IPS-20b (cell line): Measurements from ENCODE around the gene FSTL4.

Experiments used
- H3K27ac ChIP-seq: one replicate; pipeline ENCODE4 v1.5.1; 2013; ENCODE audit warnings: low read length
- H3K27me3 ChIP-seq: 2 replicates; pipeline ENCODE4 v1.6.1; 2013; ENCODE audit warnings: mild to moderate bottlenecking, low read length, inconsistent platforms; ENCODE audit not compliant: insufficient read depth
- H3K36me3 ChIP-seq: 2 replicates; pipeline ENCODE4 v1.6.1; 2013; ENCODE audit warnings: low read depth, mild to moderate bottlenecking, inconsistent platforms, low read length, moderate library complexity; ENCODE audit not compliant: insufficient read depth
- H3K4me1 ChIP-seq: 2 replicates; pipeline ENCODE4 v1.6.1; 2013; ENCODE audit warnings: mild to moderate bottlenecking, control low read depth, inconsistent platforms, low read length, moderate library complexity; ENCODE audit not compliant: insufficient read depth
- H3K4me3 ChIP-seq: 2 replicates; pipeline ENCODE4 v1.5.1; 2013; ENCODE audit warnings: mild to moderate bottlenecking, low read length, inconsistent platforms
- H3K9ac ChIP-seq: 2 replicates; pipeline ENCODE4 v1.6.1; 2013; ENCODE audit warnings: low read depth, mild to moderate bottlenecking, inconsistent platforms, low read length, moderate library complexity
- H3K9me3 ChIP-seq: 2 replicates; pipeline ENCODE4 v1.6.1; 2013; ENCODE audit warnings: mild to moderate bottlenecking, low read depth, low read length, inconsistent platforms; ENCODE audit not compliant: insufficient read depth

Gene FSTL4

DNA sequence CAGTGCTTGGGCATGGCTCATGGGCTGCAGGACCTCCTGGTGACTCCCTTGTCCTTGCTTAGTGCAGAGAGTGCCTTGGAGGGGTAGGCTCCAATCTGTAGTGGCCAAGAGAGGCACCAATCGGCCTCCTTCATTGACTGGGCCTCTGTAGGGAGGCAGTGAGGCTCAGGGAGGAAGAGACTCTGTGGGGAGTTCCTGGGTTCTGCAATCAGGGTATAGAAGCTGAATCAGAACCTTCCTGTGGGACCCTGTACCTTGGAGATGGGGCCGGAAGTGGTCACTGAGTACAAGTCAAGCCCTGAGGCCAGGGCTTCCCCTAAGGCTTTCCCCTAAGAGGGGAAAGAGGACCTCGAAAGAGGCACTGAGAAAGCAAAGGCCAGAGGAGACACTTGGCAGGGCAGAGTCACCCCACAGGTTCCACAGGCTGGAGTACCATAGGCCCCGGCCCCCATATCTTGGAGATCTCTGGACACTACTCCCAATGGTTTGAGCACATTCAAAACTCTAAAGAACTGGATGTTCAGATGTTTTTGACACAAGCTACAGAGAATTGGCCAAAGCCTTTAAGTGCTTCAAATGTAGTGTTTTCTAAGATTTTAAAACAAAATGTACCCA, 370.0 kb downstream of the FSTL4 start:
- H3K9ac ChIP-seq = no peak overlapping the region
- H3K9me3 ChIP-seq = no peaks in the 10 kb centered on the region; the same call in 1 of the 2 replicates
- no peak overlapping the region for H3K4me3 ChIP-seq
- H3K4me1 ChIP-seq = no peaks in the 10 kb centered on the region
- no peaks in the 10 kb centered on the region for H3K27me3 ChIP-seq
- H3K36me3 ChIP-seq = no peaks in the 10 kb centered on the region
- no peak overlapping the region for H3K27ac ChIP-seq

DNA sequence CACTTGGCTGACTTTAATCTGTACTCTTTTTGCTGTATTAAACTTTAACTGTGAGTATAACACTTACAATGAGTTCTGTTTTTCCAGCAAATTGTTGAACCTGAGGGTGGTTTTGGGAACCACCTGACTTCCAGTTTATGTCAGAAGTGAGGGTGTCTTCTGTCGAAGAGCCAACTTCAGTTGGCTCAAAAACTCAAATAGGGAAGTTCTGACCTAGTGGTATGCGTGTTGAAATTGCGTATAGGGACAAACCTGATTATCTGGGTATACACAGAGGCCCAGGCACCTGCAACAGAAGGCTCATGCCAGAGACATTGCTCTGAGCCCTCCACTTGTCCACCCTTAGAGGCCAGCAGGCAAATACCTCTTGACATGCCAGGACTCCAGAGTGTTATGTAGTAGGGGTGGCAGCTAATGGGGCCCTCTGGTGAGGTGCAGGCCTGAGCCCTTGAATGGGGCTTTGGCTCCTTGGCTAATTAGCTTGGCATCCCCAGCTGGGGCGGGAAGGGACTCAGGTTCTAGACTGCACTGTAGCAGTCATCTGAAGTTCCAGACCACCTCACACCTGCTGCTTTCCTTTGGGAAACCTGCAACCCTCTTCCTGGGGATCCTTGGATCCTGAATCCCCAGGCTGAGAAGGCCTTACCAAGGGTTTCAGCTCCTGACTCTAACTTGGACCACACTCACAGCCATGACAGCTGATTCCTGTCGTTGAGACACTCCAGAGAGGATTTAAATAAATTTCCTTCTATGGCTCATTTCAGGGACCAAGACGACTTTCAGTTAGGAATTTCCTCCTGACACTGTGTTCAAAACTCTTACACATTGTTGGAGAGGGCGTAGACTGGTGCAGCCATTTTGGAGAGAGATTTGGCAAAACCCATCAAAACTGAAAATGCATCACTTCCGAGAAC, 370.9 kb downstream of the FSTL4 start:
- H3K9me3 ChIP-seq = no peaks in the 10 kb centered on the region; the same call in 1 of the 2 replicates
- H3K27ac ChIP-seq = no peak overlapping the region
- H3K4me3 ChIP-seq = no peak overlapping the region
- no peaks in the 10 kb centered on the region for H3K36me3 ChIP-seq
- no peak overlapping the region for H3K9ac ChIP-seq
- H3K4me1 ChIP-seq = no peaks in the 10 kb centered on the region
- no peaks in the 10 kb centered on the region for H3K27me3 ChIP-seq

DNA sequence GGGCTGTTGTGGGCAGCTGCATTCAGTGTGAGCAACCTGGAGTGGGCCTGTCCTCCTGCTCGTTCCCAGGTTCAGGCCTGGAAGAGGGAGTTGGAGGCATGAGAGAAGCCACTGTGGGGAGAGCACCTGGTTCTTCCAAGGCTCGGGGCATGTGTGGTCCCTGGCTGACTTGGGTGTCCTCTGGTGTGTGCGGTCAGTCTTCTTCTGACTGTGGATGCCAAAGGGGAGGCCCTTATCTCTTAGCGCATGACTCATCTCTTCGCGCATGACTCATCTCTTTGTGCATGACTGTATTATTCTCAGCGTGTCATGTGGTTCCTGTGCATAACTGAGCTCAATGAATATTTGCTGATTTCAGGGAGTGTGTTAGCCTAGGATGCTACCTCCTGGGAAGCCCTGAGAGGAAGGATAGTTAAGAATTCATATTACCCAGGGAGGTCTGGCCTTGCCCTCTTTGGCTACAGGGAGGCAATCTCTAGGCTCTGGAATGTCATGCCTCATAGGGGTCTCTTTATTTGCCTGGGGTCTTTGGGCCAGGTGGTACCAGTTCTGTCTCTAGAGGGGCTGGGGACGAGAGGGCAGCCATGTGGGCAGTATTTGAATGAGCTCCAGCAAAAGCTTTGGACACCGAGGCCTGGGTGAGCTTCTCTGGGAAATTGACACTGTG, 371.8 kb downstream of the FSTL4 start:
- no peaks in the 10 kb centered on the region for H3K36me3 ChIP-seq
- no peak overlapping the region for H3K4me3 ChIP-seq
- H3K27me3 ChIP-seq = no peaks in the 10 kb centered on the region
- no peak overlapping the region for H3K27ac ChIP-seq
- H3K9ac ChIP-seq = no peak overlapping the region
- H3K4me1 ChIP-seq = no peaks in the 10 kb centered on the region
- no peaks in the 10 kb centered on the region; the same call in 1 of the 2 replicates for H3K9me3 ChIP-seq

DNA sequence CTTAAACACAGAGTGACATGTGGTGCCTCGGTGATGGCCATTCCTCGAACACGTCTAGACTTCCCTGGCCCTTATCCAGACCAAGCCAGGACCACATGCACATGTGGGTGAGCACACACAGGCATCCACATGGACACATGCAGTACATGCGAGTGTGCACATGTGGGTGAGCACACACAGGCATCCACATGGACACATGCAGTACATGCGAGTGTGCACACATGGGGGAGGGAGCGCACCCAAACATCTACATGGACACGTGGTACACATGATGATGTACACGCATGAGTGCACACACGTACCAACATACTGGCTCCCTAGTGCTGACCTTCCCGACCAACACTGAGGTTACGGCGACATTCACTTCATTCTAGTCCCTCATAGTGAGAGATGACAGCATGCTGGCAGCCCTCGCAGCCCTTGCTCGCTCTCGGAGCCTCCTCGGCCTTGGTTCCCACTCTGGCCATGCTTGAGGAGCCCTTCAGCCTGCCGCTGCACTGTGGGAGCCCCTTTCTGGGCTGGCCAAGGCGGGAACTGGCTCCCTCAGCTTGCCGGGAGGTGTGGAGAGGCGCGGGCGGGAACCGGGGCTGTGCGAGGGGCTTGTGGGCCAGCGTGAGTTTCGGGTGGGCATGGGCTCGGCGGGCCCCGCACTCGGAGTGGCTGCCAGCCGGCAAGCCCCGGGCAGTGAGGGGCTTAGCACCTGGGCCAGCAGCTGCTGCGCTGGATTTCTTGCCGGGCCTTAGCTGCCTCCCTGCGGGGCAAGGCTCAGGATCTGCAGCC, 373.7 kb downstream of the FSTL4 start:
- no peak overlapping the region for H3K27ac ChIP-seq
- H3K27me3 ChIP-seq = no peaks in the 10 kb centered on the region
- H3K9ac ChIP-seq = no peak overlapping the region
- H3K9me3 ChIP-seq = no peaks in the 10 kb centered on the region; the same call in 1 of the 2 replicates
- no peaks in the 10 kb centered on the region for H3K36me3 ChIP-seq
- no peak overlapping the region for H3K4me3 ChIP-seq
- H3K4me1 ChIP-seq = no peaks in the 10 kb centered on the region

DNA sequence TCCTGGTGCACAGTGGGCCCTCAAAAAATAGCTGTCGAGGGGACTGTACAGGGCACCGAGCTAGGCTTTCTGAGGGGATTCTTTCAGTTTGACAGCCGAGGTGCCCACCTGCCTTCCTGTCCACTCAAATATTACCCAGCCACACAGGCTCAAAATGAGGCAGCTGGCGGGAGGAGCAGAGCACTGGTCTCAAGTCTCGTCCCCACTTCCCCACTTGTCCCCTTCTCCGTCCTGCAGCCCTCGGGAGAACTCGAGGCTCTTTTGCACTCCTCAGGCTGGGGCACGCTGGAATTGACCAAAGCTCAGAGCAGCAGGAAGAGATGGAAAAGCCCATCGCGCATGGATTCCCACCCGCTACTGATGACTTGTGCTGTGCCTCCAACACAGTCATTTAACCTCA, 375.4 kb downstream of the FSTL4 start:
- Histone ChIP-seq H3K9me3 (no peaks in the 10 kb centered on the region; the same call in 1 of the 2 replicates), H3K27me3 (no peaks in the 10 kb centered on the region), H3K9ac (no peak overlapping the region), H3K27ac (no peak overlapping the region), H3K4me1 (no peaks in the 10 kb centered on the region), H3K4me3 (no peak overlapping the region), H3K36me3 (no peaks in the 10 kb centered on the region)

DNA sequence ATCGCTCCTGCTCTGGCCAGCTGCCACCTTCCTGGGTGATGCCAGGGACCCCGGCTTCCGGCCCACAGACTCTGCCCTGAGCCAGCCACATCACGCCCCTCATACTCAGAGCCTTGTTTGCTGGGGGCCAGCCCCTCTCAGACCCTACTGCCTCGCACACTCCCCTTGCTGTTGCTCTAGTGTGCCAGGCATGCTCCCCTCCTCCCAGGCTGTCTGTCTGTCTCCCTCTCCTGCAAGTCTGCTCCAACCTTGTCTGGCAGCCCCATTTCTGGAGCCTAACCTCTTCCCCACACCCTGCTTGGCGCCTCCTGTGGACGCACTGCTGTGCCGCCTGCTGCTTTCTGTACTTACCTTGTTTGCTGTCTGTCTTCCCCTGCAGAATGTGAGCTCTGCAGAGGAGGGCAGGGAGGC, 375.8 kb downstream of the FSTL4 start:
- Histone ChIP-seq H3K4me3 (no peak overlapping the region), H3K4me1 (no peaks in the 10 kb centered on the region), H3K27me3 (no peaks in the 10 kb centered on the region), H3K9me3 (no peaks in the 10 kb centered on the region; the same call in 1 of the 2 replicates), H3K9ac (no peak overlapping the region), H3K27ac (no peak overlapping the region), H3K36me3 (no peaks in the 10 kb centered on the region)

DNA sequence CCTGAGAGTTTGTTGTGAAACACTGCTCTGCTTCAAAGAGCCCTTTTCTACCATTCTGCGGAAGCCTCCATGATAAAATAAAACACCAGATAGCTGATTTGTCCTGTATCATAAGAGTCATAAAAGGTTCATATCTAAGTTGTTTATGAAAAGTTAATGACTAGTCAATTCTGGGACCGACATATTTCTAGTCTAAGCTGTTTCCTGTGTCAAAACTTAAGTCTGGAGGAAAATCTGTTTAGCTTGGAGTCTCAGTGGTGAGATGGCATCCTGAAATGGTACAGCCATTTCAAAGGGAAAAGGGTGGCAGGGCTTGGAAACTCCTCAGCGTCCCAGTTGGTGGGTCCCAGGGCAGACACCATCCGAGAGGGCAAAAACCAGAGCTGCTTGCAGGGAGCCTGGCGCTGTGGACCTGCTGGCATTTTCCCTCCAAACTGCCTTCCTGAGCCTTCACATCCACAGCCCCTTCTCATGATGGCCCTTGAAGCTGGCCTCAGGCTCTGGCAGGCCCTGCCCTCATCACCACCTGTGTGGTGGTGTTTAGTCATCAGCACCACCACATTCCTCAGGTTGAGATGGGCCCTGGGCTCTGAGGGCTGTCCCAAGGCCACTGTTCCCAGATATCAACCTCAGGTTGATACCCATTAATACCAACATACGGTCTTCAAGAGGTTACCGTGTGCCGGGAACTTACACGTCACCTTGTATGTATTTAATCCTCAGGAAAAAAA, 376.5 kb downstream of the FSTL4 start:
- no peaks in the 10 kb centered on the region for H3K36me3 ChIP-seq
- no peaks in the 10 kb centered on the region for H3K4me1 ChIP-seq
- H3K9ac ChIP-seq = no peak overlapping the region
- no peak overlapping the region for H3K4me3 ChIP-seq
- H3K9me3 ChIP-seq = no peaks in the 10 kb centered on the region; the same call in 1 of the 2 replicates
- H3K27ac ChIP-seq = no peak overlapping the region
- H3K27me3 ChIP-seq = no peaks in the 10 kb centered on the region

DNA sequence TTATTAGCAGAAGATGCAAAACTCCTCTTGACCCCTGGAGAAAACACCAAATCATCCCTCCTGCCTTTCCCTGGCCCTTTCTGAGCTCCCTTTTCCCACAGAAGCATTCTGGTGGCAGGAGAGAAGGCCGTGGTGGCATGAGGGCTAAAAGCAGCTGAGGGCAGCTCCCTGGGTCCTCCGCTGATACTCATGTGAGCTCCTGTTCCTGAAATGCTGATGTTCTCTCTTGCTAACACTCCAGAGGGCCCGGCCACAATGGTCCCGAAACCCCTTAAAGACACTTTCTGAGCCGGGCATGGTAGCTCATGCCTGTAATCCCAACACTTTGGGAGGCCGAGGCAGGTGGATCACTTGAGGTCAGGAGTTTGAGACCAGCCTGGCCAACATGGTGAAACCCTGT, 377.4 kb downstream of the FSTL4 start:
- no peaks in the 10 kb centered on the region for H3K4me1 ChIP-seq
- no peaks in the 10 kb centered on the region for H3K9me3 ChIP-seq
- no peak overlapping the region for H3K9ac ChIP-seq
- no peak overlapping the region for H3K4me3 ChIP-seq
- H3K27ac ChIP-seq = no peak overlapping the region
- no peaks in the 10 kb centered on the region for H3K36me3 ChIP-seq
- no peaks in the 10 kb centered on the region for H3K27me3 ChIP-seq

DNA sequence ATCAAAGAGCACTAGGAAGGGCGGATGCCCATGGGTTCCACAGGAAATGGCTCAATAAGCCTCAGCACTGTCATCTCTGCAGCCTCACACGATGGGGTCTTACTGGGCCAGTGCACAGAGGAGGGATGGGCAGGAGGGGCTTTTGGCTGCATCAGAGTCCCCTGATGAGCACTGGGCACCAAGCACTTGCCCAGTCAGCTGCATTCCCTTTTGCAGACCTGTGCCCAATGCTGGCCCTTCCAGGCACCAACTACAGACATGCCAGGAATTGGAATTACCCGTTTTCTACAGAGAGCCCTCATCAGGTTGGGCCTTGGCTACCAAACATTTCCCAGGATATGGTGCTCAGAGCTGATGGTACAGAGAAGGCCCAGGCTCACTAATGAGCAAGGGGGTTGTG, 378.1 kb downstream of the FSTL4 start:
- H3K9ac ChIP-seq = no peak overlapping the region
- H3K4me1 ChIP-seq = no peaks in the 10 kb centered on the region
- no peaks in the 10 kb centered on the region for H3K9me3 ChIP-seq
- no peak overlapping the region for H3K4me3 ChIP-seq
- H3K27me3 ChIP-seq = no peaks in the 10 kb centered on the region
- H3K36me3 ChIP-seq = no peaks in the 10 kb centered on the region
- H3K27ac ChIP-seq = no peak overlapping the region

DNA sequence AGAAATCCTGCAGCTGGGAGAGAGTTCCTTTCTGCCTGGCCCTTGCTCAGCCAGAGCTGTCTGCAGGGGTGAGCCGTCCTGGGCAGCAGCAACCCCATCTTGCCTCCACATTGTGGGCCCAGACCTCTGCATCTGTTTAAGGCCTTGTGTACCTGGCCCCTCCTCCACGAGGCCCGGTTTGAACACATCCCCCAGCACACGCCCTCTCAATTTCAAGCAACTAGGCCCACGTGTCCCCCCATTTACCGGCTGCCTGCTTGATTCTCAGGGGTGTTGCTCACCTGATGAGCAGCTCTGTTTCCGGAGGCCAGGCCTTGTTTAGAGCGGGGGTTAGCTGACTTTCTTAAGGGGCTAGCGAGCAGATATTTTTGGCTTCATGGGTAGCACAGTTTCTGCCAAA, 378.7 kb downstream of the FSTL4 start:
- H3K4me3 ChIP-seq = no peak overlapping the region
- no peaks in the 10 kb centered on the region for H3K4me1 ChIP-seq
- H3K9ac ChIP-seq = no peak overlapping the region

DNA sequence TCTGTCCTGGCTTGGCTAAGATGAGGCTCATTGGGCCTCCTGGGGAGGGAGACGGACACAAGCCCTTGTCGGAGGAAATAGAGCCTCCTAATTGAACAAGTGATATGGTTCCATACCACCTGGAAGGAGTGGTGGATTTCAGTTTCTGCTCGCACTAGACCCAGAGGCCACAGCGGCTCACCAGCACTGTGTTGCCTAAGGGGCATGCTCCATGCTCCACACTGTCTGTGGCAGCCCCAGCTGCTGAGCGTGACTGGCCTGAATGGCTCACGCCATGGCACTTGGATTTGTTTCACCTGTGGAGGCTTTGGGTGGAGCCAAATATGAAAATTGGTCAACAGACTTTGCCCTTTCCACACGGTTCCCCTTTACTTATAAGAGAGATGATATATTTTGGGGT, 379.4 kb downstream of the FSTL4 start:
- Histone ChIP-seq H3K4me1 (no peaks in the 10 kb centered on the region), H3K36me3 (no peaks in the 10 kb centered on the region), H3K9me3 (no peaks in the 10 kb centered on the region), H3K27me3 (no peaks in the 10 kb centered on the region), H3K4me3 (no peak overlapping the region), H3K9ac (no peak overlapping the region), H3K27ac (no peak overlapping the region)

More for the DNA sequence above, 378.7 kb downstream of the FSTL4 start:
- H3K9me3 ChIP-seq = no peaks in the 10 kb centered on the region
- no peak overlapping the region for H3K27ac ChIP-seq
- no peaks in the 10 kb centered on the region for H3K27me3 ChIP-seq
- no peaks in the 10 kb centered on the region for H3K36me3 ChIP-seq
